Measurements from ENCODE around the gene PRIMA1. TPM values are rescaled to one million over a fixed set of nuclear protein-coding genes. Genes with fewer than 3 reads are reported as not detected.

PRIMA1 gene
- total RNA-seq, 1 experiment from 2014 or later, result 2.3 TPM

DNA sequence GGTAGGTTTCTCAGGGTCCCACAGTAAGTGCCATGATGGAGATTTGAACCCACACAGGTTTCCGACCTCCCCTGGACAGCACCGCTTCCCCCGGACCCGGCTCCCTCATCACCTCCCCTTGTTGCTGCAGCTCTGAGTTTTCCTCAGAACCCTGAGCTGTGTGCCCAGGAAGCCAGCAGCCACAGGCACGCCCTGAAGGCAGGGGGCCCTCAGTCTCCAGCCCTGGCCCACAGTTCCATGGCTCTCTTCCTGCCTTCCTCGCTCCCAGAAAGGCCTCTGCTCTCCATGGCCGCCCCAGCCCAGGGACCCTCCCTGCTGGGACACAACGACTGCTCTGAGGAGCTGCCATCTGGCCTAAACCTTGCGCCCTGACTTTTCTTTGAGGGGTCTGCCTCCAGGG lies 35.8 kb upstream of the PRIMA1 start:
- H3K56ac ChIP-seq (ENCODE audit: insufficient read length, low read depth, low read length), result no peak overlapping the region
- H3K9me3 ChIP-seq (ENCODE audit: control insufficient read depth, low read depth, low read length), result no peaks in the 10 kb centered on the region
- H4K8ac ChIP-seq (replicated peaks; ENCODE audit: insufficient read length, low read depth, low read length), result no peak overlapping the region
- H3T11ph ChIP-seq (ENCODE audit: low read length), result no peak overlapping the region
- H3K79me1 ChIP-seq (ENCODE audit: insufficient read depth, low read depth, low read length, poor library complexity, severe bottlenecking), result no peaks in the 10 kb centered on the region
- TF ChIP-seq, protein P1, sequence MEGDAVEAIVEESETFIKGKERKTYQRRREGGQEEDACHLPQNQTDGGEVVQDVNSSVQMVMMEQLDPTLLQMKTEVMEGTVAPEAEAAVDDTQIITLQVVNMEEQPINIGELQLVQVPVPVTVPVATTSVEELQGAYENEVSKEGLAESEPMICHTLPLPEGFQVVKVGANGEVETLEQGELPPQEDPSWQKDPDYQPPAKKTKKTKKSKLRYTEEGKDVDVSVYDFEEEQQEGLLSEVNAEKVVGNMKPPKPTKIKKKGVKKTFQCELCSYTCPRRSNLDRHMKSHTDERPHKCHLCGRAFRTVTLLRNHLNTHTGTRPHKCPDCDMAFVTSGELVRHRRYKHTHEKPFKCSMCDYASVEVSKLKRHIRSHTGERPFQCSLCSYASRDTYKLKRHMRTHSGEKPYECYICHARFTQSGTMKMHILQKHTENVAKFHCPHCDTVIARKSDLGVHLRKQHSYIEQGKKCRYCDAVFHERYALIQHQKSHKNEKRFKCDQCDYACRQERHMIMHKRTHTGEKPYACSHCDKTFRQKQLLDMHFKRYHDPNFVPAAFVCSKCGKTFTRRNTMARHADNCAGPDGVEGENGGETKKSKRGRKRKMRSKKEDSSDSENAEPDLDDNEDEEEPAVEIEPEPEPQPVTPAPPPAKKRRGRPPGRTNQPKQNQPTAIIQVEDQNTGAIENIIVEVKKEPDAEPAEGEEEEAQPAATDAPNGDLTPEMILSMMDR (conservative IDR thresholded peaks at IDR 0.05), result no peak
- H3K9me3 Mint-ChIP-seq, result no peaks in the 10 kb centered on the region
- no peak overlapping the region for H2BK20ac ChIP-seq (ENCODE audit: low read depth, low read length, poor library complexity, severe bottlenecking)
- no peak overlapping the region for H3K4ac ChIP-seq (ENCODE audit: low read depth, low read length)
- H4K91ac ChIP-seq (ENCODE audit: insufficient read length, low read depth, low read length), result no peak overlapping the region
- H3K27me3 Mint-ChIP-seq (ENCODE audit: low read depth), result peaks cover 9% of the 10 kb centered on the region
- no peaks in the 10 kb centered on the region for H3K36me3 Mint-ChIP-seq (ENCODE audit: insufficient read depth in 1 of 3, low read depth in 3 of 3)
- no peak overlapping the region for H2AK5ac ChIP-seq (ENCODE audit: insufficient read length, low read length)
- no peak overlapping the region for H3K4me2 ChIP-seq (ENCODE audit: insufficient read depth, insufficient read length, low read length)
- no peaks in the 10 kb centered on the region for H3K79me2 ChIP-seq (ENCODE audit: insufficient read depth, low read length)
- H2AFZ ChIP-seq (ENCODE audit: low read length), result no peak overlapping the region
- no peaks in the 10 kb centered on the region for H3K4me1 ChIP-seq (ENCODE audit: insufficient read depth, low read length)
- DNase-seq, result no peak
- H2BK15ac ChIP-seq (ENCODE audit: low read depth, low read length), result no peak overlapping the region
- H3K4me1 Mint-ChIP-seq, result peaks cover 0 to 9% of the 10 kb centered on the region in 2 experiments; a peak in 2 of 4 replicates
- H3K27ac ChIP-seq (ENCODE audit: insufficient read length, low read depth, low read length), result no peak overlapping the region
- H3K23me2 ChIP-seq (ENCODE audit: insufficient read length, low read depth, low read length, poor library complexity, severe bottlenecking), result no peaks in the 10 kb centered on the region
- no peak overlapping the region for H3K9ac ChIP-seq (ENCODE audit: extremely low read depth, insufficient read length, low read length)
- H2BK5ac ChIP-seq (ENCODE audit: insufficient read length, low read length), result no peak overlapping the region
- H3K4me3 Mint-ChIP-seq, result no peak overlapping the region
- H3K27me3 ChIP-seq (ENCODE audit: insufficient read depth, low read length), result no peaks in the 10 kb centered on the region
- H3K27ac Mint-ChIP-seq, result no peak overlapping the region
- H2BK12ac ChIP-seq (ENCODE audit: insufficient read length, low read depth, low read length), result no peak overlapping the region
- H3K14ac ChIP-seq (ENCODE audit: insufficient read depth, low read length), result no peak overlapping the region; the same call in 1 of the 2 replicates
- no peaks in the 10 kb centered on the region for H4K20me1 ChIP-seq (ENCODE audit: control insufficient read depth, insufficient read depth, insufficient read length)
- H3K18ac ChIP-seq (ENCODE audit: insufficient read length, low read depth, low read length), result no peak overlapping the region
- no peak overlapping the region for H3K23ac ChIP-seq (ENCODE audit: insufficient read length, low read depth, low read length)
- H4K5ac ChIP-seq (ENCODE audit: insufficient read length, low read depth, low read length), result no peak overlapping the region
- no peak overlapping the region for H2BK120ac ChIP-seq (ENCODE audit: low read depth, low read length, poor library complexity, severe bottlenecking)
- no CpG with 5 or more reads among the region's 9 CpGs for WGBS (ENCODE audit: extremely low coverage, insufficient read length, low lambda C conversion rate)

Measured in H9 (cell line).